NCI-H345 treated with DMSO at 0.1 percent for 48 hours (cell line): ENCODE data around the gene ZNF628.
A peak's percentile ranks its signal among the peaks of the same experiment; 100 is the strongest.
"Not testable (repeated sequence)": the region's sequence is repeated elsewhere in the genome, so short reads cannot be mapped to it uniquely, and the experiment has no call there.

Source experiments
- DNase-seq: peaks from one replicate; lab custom pipeline; 2025; ENCODE audit not compliant: unreplicated experiment; lab: John Stamatoyannopoulos, UW

Gene ZNF628

GRCh38 chr19:55495646-55496349 is 19.4 kb downstream of the ZNF628 start:
- DNase-seq = no peak

- not testable (repeated sequence) for DNase-seq
Measured at GRCh38 chr19:55496820-55497219, 20.4 kb downstream of the ZNF628 start.

- no peak for DNase-seq
Measured at GRCh38 chr19:55497763-55498162, 21.3 kb downstream of the ZNF628 start.

- no peak for DNase-seq
Measured at GRCh38 chr19:55498246-55498840, 21.9 kb downstream of the ZNF628 start.

GRCh38 chr19:55500368-55500952 is 24.0 kb downstream of the ZNF628 start:
- no peak for DNase-seq

GRCh38 chr19:55502197-55502952 is 26.0 kb downstream of the ZNF628 start:
- no peak for DNase-seq

- DNase-seq = no peak
Measured at GRCh38 chr19:55503157-55503501, 26.7 kb downstream of the ZNF628 start.

- peak; percentile 71 for DNase-seq
Measured at GRCh38 chr19:55503502-55504251, 27.3 kb downstream of the ZNF628 start.

- DNase-seq = no peak
Measured at GRCh38 chr19:55504252-55504603, 27.8 kb downstream of the ZNF628 start.

- DNase-seq = no peak
Measured at GRCh38 chr19:55504981-55505380, 28.6 kb downstream of the ZNF628 start.

GRCh38 chr19:55508120-55508519 is 31.7 kb downstream of the ZNF628 start:
- DNase-seq = no peak

GRCh38 chr19:55516878-55517620 is 40.6 kb downstream of the ZNF628 start:
- peak; percentile 64 for DNase-seq

- no peak for DNase-seq
Measured at GRCh38 chr19:55519451-55520311, 43.3 kb downstream of the ZNF628 start.

GRCh38 chr19:55520691-55521292 is 44.4 kb downstream of the ZNF628 start:
- DNase-seq = no peak

- no peak for DNase-seq
Measured at GRCh38 chr19:55525289-55526101, 49.1 kb downstream of the ZNF628 start.

- DNase-seq = peak; percentile 18
Measured at GRCh38 chr19:55526216-55527196, 50.1 kb downstream of the ZNF628 start.
